Femur (tissue), 1 donor: ENCODE data around the gene PITX1.
A peak's percentile ranks its signal among the peaks of the same experiment; 100 is the strongest.

Experiments used
- DNase-seq: peaks from one replicate; pipeline ENCODE4 v3.0.0-alpha.2; 2017

Gene PITX1

DNA sequence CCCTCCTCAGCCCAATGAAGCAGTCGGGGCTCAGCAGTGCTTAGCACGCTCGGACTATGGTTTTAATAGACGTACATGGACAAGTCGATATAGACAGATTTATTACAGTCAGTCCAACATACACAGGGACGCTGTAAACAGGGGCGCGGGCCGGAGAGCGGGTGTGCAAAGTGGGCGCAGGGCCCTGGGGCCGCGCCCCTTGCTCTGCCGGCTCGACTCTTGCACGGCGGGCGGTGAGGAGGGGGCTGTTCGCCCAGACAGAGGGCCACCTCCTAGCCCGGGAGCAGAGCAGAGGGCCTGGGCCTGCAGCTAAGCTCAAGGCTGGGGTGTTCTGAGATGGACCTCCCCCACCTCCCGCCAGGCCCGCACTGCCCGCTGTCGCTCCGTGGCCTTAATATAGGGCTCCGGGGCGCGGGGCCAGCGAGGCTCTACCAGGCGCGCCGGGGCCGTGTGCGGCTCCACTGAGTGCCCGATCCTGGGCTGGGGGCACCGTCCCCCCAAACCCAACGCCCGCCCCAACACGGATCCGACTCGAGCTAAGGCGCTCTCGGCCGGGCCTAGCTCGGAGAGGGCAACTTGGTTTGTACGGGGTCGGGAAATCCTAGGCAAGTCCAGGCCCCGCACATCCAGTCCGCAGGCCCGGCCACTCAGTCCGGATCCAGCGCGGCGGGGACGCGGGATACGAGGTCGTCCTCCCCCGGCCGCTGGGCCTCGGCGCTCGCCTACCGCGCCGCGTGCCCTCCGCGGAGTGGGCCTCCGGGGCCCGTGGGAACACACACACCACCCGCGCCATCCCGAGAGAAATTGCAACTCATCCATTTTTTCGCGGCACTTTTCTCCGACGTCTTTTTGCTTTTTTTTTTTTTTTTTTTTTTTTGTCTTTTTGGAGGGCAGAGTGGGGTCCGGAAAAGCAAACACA is 6.1 kb downstream of the PITX1 start:
- no peak for DNase-seq

DNA sequence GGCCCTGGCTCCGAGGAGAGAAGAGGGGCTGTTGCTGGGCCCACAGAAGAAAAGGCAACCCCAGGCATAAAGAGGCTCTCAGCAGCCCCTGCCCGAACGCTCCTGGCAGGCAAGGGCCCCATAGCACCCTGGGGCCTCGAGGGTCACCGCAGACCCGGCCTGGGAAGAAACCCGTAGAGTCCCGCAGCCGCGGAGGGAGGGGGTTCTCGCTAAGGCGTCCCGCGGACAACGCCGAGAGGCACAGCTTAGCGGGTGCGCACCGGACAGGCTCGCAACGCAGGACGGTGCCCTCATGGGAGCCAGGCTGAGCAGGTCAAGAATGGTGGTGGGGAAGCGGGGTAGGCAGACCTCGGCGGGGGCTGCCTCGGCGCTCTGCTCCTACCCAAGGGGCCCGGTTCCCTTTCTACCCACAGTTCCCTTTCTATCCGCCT is 6.7 kb downstream of the PITX1 start:
- DNase-seq, result no peak

DNA sequence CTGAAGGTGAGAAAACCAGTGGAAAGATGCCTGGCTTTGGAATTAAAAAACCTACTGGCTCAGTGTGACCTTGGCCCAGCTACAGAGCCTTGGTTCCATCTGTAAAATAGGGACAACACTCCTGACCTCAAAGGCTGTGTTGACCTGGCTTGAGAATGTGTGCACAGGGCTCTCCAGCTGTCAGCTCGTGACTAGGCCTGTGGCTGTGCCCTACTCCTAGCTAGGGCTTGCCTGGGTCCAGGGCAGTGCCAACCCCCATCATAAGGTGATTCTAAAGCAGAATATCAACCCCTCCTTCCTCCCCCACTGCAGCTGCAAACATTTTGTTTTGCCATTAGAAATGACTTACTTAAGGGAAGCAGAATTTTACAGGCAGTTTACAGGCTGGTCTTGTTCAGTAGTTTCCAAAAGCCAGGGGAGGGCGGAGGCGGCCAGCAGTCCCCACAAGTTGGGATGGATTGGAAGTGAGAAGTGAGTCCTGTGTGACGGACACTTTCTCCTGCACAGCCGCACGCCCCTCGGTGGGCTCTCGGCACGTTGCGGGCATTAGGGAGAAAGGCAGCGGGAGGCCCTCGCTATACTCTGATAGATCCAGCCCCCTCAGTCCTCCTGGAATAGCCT is 7.3 kb downstream of the PITX1 start:
- no peak for DNase-seq

DNA sequence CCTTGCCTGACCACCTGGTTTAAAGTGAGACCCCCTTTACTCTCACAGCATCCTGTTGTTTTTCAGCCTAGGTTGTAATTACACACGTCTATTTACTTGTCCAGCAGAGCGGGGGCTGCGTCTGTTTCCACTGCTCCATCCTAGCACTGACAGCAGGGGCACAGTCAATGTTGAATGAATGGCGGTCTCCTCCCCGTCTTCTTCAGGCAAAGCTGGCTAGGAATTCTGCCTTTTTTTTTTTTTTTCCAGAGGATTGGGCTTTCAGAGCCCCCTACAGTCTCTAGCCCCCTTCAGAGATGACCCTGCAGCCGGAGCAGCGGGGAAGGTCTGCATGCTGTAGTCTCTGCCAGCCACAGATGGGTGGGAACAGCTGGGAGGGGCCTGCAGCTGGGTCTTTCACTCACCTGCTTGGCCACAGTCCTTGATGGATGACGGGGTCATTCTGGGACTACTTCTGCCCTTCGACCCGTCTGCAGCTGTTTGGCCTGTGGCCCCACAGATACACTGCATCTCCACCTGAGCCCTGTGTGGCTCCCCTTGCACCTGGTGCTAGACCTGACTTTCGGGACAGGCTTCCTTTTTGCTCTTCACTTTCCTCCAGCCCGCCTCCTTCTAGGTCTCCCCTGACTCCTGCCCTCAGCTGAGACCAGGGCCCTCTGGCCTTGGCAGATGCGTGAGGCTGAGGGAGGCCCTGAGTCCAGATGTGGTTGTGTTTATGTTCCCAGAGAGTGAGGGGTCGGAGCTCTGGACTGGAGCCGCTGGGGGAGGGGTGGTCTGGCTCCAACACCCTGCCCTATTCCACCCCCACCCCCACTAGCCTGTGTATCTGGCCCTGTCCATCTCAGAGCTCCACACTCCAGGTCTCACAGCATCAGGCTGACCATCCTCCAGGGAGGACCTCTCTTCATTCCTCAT is 8.0 kb downstream of the PITX1 start:
- peak; percentile 67 for DNase-seq

DNA sequence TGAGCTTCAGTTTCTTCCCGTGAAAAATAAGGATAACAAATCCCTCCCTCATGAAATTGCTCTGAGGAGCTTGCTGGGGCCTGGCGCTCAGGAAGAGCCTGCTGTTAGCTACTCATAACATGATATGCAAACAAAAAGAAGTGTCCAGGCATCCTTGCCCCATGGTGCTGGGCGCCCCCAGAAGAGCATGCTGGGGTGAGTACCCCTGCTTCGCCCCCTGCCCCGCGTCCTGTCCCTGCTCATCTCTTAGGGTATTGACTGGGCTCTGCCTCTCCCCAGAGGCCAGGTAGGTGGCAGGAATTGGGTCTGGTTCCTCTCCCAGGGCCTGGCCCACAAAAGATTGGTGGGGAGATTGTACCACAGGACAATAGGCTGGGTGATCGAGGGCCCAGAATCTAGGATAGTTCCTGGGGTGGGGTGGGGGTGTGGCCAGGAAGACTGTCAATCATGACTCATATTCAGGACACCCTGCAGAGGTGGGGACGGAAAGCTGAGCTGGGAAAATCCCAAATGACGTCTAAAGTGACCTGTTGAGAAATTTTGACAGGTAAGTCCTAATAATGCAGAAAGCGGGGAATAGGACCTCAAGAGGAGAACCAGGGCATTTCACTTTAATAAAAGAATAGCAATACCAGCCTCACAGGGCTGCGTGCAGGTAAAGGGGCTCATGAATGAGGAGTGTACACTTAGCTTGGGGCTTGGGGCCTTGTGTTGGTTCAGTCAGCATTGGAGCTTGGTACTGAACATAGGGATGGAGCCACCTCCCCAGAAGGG is 8.9 kb downstream of the PITX1 start:
- no peak for DNase-seq

DNA sequence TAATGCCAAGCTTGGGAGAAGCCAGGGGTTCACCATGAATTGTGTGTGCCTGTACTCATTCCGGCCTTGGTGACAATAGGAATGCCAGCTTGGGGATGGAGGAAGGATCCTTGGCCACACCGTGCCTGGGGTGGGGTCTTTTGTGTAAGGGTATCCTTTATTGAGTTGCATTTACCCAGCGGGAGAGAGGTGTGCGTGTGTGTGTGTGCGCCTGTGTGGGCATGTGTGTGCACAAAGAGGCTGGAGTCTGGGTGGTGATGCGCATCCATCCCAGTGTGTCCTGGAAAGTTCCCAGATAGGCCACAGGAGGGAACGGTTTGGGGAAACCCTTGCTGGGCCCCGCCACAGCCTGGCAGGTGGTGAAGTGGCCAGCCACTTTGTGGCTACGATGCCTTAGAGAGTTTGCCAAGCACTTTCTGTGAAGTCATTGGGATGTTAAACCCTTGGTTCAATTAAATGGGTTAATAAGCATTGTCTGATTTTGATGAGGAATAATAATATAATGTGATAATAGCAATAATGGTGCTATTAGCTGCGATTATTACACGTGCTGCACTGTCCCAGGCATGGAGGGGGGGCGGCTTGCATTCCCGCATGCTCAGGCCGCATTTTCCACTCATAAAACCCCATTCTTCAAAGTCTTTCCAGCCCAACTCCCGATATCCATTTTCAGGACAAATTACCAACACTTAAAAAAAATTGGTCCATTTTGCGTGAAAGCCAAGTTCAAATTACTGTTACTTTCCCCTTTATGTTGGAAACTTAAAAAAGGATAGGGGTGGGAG is 13.7 kb downstream of the PITX1 start:
- no peak for DNase-seq

DNA sequence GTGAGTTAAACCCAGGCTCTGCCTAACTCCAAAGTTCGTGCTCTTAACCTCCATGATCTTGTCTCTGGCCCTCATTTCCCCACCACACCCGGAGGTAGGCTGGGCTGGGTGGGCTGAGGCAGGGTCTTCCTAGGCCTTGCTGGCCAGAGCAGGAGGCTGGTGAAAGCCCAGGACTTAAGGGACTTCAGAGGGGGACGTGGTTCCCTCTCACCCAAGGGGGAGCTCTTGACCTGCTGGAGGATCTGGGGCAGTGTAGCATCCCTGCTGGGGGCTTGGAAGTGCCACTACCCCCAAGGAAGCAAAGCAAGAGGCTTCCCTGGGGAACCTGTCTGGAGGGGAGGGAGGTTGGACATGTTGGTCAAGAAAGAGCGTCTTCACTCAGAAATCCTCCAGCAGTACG is 14.7 kb downstream of the PITX1 start:
- no peak for DNase-seq

DNA sequence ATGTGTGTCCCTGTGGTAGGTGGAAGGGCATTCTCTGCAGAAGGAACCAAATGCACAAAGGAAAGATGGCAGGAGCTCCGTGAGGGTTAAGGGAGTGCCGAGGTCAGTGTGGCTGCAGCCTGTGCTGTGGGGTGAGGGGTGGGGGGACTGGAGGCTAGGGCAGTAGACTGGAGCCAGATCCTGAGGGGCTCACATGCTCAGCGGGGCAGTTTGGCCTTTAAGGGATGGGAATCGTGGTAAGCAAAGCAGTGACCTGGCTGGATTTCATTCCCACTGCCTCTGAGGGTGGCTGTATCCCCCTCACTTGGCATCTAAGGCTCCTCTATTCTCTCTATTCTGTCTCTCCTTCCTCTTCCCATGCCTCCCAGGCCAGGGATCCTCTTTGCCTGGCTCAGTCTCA is 15.6 kb downstream of the PITX1 start:
- no peak for DNase-seq

DNA sequence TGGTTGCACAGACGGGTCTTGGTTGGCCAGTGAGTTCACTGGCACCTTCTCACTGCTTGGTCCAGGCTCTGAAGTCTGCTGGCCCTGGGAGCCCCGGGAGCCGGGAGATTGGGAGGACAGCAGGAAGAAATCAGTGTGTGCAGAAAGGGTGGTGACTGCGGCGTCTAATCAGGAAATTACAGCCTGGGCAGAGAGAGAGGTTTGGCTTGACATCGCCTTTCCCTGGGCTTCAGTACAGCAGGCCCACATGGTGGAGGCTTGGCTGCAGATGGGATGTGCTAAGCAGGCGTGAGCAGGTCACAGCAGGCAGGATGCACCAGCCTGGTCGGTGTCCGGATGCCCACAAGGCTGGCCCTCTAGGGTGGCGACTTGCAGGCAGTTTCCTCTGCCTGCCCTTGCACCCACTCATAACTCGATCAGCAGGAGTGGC is 17.2 kb downstream of the PITX1 start:
- peak; percentile 69 for DNase-seq

DNA sequence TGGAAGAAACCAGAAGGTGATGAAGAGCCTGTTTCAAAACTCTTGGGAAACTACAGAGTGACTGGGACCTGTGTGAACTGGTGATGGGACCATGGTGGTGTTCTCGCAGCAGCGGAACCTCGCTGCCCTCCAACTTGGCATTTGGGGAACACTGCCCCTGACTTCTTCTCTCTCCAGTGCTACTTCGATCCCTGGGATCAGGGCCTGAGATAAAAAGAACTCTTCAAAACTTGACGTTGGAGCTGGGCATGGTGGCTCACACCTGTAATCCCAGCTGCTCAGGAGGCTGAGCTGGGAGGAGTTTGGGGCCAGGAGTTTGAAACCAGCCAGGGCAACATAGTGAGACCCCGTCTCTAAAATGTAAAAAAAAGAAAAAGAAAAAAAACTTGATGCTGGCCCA is 18.1 kb downstream of the PITX1 start:
- no peak for DNase-seq

DNA sequence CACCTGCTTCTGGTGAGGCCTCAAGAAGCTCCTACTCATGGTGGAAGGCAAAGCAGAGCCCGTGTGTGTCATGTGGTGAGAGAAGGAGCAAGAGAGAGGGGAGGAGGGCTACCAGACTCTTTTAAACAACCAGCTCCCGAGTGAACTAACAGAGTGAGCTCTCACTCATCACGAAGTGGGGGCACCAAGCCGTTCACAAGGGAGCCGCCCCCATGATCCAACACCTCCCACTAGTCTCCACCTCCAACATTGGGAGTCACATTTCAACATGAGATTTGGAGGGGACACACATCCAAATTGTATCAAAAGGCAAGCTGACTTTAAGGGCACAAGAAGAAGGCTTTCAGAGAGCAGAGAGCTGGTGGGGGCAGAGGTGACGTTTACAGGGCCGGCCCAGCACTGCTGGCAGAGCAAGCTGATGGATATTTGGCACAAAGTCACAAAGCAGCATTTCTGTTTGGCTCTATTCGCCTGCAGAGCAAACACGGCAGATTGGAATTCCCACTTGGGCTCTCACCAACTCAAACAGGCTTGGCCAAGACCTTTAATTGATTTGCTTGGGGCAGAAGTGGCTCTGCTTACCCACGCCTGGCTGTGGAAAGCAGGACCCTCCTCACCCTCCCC is 20.0 kb downstream of the PITX1 start:
- peak; percentile 64 for DNase-seq

DNA sequence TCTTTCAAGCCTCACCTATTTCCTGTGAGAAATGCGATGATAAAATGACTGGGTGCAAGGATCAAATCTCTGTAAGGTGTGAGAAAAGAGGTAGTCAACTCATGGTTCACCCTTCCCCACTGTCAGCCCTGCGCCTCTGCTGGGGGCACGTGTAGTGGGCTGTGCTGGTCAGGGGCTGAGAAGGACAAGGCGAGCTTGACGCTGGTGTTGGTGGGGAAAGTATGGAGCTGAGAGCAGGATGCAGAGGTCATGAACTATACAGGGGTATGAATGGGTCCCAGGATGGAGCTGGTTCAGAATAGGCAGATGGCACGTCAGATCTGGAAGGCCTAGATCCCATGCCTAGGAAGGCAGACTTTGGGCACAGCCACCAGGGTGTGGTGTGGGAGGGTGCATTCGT is 20.6 kb downstream of the PITX1 start:
- no peak for DNase-seq

DNA sequence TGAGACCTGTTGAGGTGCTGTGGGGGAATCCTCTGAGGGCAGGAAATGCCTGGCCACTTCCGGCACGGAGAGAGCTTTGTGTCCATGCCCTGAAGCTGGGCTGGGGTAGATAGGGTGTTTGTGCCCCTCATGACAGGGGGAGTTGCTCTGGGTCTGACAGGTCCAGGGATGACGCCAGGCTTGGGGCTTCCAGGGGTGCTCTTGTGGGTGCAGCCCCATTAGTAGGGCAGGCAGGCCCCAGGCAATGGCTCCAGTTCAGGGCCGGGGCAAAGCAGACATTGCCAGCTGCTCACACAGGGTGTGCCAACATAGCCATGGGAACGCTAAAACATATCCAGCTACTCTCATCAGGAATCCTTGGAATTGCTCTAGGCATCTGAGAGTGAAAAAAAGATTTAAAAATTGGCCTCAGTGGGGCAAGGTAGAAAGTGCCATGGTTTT is 21.1 kb downstream of the PITX1 start:
- DNase-seq, result peak; percentile 63

DNA sequence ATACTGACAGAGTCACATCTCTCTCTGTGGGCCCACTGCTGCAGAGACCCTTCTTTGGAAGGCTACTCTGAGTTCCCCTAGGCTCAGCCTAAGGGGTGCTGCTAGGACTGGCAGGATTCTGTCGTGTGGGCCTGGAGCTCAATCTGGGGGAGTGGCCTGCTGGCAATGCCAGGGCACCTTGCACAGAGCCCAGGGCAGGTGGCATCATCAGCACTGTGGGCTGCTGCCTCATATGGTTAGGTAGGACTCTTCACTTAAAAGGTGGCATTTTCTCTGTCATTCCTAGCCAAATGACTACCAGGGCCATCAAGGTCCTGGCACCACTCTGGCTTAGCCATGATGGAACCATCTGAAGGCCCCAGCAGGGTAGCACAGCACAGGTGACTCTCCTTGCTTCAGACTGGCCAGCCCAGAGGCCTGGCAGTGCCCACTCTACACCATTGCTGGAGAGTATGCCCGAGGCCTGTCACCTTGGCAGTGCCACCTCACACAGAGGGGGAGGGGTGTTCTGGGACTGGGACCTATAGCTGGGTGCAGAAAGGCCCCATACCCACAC is 21.9 kb downstream of the PITX1 start:
- DNase-seq, result no peak

DNA sequence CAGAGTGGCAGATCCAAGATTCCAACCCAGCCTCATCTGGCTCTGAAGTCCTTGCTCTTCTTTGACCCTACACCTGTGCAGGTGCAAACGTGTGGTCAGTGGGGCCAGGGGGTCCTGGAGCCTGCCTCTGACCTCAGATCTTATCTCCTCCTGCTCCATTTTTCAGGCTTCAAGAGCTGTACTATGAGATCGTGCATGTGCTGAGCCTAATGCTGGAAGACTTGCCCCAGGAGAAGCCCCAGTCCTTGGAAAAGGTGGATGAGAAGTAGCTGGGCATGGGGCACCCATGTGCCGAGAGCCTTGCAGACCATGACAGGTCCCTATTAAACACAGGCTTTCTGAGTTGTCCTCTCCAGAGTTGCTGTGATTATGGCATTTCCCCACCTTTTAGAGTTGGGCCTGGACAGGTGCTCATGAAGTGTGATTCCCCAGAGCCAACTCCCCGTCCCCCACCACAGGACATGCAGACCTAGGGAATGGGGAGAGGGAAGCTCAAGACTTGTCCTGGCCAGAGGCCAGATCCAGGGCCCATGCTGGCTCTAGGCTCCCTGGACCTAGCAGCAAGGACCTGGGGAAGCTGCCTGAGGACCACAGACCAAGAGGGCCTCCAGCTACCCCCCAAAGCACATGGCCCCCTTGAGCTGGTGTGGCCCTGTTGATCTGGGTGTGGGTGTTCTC is 22.5 kb downstream of the PITX1 start:
- DNase-seq, result no peak

DNA sequence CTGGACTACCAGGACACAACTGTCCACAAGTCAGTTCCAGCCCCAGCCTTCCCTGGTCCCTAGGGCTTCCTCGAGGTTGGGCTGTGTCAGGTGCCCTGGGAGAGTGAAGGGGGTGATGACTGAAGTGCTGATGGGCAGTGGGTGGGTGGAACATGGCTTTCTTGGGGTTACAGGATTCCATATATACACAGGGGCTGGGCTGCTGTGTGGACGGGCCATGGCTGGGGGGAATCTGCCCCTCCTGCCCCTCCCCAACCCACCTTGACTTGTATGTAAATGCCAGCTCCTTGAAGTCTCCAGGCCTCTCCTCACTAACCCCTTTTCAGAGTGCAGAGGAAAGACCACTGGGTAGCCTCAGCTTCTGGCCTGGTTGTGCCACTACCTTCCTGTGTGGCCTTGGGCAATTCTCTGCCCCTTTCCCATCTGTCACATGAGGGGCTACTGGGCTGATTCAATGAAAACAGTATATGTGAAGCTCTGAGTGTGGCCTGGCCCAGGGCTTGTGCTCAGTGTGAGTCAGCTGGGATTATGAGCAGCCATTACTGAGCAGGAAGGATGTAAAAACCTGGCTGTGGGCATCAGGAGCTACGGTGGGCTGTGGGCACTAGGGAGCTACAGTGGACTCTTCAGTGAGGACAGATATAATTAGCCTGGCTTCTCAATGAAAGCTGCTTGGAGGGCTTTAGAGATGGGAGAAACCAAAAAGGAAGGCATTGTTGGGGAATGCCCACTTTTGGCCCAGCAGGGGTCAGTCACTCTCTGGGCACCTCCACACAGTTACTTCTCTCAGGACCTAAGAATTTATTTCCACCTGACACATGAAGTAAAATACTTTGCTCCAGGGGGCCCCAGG is 23.3 kb downstream of the PITX1 start:
- DNase-seq, result no peak

DNA sequence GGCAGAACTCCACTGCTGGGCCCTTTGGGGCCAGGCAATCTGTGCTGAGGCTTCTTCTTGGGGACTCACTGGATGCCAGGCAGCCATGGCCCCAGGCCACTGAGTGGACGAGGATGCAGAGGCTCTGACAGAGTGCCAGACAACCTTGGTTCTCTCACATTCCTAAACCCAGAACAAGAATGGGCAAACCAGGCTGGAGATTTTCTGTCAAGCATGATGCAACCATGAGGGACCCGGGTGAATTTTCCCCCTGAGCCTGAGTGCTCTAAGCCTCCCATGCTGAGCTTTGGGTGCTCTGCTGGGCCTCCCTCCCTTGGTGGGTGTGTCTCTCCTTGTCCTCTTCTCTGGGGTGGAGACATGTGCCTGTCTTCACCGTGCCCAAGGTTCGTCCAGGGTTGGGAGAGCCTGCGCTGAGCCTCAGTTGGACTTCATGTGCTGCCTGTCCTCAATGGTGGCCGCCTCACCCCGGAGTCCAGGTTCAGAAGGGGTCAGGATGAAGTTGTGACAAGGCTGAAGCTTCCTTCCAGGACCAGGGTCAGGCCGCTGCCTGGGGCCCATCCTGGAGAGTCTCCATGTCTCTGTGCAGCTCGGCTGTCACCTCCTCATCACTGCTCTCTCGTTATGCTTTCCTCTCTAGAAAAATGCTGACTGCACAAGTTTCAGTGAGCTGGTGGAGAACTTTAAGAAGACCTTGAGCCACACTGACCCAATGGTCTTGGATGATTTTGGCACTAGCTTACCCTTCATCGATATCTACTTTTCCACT is 24.1 kb downstream of the PITX1 start:
- no peak for DNase-seq

DNA sequence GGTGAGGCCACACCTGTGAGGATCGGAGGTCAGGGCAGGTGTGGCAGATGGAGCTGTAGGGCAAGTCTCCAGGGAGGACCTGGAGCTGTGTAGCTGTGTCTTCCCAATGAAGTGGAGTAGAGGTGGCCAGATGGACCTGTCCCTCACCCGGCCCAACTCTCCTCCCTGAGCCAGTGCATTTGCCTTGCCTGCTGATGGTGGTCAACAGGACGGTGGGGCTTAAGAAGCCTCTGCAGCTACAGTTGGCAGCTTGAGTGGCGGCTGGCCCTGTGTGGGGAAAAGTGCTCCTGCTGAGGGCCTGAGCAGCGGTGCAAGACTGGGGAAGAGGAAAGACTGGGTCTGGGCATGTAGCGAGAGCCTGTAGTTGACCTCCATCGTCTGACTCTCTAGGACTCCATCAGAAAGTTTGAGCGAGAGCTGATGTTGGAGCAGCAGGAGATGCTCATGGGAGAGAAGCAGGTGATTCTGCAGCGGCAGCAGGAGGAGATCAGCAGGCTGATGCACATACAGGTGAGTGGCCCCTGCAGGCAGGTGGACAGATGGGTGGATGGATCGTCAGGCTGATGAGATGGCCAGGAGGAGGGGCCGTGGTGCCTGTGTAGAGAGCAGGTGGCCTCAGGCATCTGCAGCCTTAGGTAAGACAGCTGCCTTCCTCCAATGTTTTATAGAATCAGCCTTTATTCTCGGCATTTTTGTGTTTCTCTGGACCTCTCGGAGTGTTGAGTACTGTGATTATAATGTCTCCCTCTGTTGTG is 24.9 kb downstream of the PITX1 start:
- no peak for DNase-seq
